GM19099 (cell line): ENCODE measurements around the gene S100A6.

Experiments
- POLR2A ChIP-seq: IDR thresholded peaks from 3 replicates; pipeline ENCODE4 v1.6.1; 2011; ENCODE audit warnings: low read depth; ENCODE audit not compliant: insufficient read length; ENCODE audit errors: extremely low read depth

S100A6 gene

DNA sequence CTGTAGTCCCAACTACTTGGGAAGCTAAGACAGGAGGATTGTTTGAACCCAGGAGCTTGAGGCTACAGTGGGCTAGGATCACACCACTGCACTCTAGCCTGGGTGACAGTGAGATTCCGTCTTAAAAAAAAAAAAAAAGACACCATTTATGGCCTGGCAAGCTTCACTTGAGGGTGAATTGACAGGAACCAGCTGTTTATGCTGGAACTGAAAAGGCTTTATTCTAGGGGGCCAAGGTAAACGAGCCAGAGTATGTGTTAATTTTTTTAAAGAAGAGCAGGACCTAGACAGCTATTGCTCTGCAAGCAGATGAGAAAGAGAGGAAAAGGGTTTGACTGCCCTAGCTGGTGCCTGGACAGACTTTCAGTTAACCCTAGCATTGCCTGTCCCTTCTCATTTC is 37.0 kb downstream of the S100A6 start:
- no peak for TF ChIP-seq POLR2A

DNA sequence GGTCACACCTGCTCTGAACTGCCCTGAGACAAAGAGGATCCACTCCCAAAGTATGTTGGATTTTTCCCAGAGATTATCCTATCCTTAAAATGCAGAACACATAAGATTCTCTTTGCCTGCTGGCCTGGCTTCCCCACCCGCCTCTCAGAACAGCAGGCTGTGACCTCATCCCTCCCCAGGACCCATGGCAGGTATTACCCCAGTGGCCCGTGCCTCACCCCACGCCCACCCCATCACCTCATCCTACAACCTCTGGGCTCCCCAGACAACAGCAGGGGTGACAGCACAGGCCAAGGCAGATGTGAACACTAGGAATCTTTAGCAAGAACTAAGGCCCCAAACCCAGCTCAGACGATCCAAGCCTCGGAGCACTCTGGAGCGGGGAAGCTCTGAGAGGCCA is 40.3 kb downstream of the S100A6 start:
- no peak for TF ChIP-seq POLR2A

DNA sequence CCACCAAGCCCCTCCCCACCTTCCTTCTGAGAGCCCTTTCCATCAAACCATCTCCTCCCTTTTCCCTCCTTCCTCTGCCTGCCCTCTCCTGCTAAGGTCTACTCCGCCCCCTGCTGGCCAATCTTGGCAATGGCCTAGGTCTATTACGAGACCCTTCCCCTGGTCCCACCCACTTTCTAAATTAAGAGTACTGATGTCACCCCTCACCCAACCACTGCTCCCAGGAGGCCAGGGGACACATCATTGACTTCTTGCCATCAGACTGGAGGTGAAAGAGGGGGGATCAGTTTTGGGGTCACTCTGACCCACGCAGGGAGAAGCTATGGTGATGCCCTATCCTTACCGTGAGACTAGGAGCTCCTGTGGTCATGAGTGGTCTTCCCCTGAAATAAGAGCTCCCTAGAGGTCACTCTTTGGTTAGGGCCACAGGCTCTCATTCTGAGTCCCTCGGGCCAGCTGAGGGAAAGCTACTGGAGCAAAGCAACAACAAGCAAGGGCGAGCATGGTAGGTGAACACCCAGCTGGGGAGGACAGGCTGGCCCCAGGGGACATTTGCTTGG is 40.7 kb downstream of the S100A6 start:
- TF ChIP-seq POLR2A = no peak

DNA sequence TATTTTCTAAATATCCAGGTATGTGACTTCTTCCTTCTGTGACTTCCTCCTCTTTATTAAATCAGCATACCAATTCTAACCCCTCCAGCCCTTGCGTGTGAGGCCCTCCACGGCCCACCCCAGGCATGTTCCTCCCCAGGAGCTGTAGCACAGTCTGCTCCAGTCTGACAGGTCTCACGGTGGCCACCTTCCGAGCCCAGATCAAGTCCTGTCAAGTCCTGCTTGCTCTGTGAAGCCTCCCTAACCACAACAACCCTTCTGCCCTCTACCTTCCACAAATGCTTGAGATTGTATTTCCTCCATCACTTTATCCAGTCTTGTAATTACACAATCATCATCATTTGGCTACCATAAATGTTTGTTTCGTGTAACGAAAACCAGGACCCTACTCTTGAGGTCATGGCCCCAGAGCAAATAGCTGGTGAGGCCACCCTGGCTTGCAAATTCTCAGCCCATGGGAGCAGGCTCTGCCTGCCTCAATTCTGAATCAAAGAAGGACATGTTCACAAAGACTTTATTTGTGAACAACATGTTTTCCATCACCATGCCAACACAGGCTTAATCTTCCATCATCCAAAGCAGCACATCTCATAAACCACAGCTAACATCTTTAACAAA is 42.3 kb downstream of the S100A6 start:
- TF ChIP-seq POLR2A = no peak

DNA sequence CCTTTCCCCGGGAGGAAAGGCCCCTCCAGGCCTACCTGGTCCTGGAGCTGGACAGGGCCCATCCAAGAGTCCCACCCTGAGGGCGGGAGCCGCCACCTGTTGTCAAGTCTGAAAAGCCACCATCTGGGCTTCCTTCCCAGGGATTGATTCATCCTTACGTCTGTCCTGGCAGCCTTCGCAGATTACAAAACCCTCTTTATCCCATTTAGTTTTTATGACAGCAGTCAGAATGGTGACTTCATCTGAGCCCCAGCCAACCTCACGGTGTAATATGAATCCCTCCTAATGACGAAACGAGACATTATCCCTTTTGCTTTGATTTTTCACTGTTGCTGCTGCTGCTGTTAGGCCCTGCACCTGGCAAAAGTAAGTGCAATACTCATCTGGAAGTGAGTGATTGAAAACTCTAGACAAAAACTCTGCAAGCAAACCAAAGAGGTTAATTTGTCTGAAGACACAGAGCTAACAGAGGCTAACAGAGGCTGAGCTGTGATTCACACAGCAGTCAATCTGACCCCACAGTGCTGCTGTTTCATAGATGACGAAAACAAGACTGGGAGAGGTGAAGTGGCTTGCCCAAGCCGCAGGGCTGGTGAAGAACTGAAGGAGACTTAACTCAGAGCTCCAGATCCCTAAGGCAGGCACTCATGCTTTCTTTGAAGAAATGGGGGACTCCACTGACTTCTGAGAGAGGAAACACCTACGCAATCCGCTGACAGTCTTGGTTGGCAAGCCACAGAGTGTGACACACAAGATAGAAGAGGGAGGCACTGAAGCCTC is 45.3 kb downstream of the S100A6 start:
- TF ChIP-seq POLR2A = no peak

DNA sequence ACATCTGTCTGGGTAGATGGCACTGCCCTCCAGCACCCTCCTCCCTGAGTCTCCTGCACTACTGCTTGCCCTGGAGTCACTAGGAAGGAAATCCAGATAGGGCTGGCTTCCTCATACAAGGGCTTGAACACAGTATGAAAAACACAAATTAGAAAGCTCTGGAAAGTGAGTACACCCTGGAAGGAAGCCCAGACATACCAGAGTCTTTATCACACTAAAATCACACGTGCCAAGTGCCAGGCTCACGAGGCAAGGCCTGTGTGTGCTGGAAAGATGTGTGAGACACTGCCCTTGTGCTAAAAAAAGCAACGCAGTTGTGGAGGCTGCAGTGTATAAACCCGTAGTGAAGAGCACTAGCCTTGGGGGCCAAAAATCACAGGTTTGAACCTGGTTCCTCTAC is 47.1 kb downstream of the S100A6 start:
- no peak for TF ChIP-seq POLR2A

DNA sequence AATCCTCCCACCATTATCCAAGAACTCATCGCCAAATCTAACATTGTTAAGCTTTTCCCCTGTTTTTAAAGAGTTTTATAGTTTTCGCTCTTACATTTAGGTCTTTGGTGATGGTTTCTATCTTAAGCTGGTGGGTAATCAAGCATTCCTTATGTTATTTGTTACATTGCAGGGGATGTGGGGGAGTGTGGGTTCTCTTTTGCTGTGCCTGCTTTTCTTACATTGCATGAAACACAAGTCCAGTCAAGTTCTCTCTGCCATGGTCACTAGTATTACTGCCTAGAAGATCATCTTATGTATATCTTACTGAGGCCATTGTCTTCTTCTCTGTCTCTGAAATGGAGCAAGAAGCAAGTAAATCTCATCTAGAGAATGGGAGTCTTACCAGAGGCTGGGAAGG is 48.1 kb downstream of the S100A6 start:
- TF ChIP-seq POLR2A = no peak

DNA sequence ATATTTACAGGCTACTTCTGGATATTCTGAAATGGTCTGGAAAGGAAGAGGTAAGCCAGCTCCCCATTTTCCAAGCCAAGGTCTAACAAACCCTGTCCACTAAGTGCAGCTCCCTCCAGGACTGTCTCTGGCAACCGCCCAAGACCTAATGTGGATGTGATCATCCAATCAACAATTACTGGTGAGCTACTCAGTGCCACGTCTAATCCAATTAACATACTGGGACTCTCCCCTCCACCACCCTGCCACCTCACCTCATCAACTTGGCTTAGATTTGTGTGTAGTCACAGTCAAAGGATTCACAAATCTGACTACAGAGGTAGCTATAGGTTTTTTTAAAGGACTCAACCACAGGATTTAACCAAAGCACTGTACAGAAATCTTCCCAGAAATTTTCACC is 49.9 kb downstream of the S100A6 start:
- TF ChIP-seq POLR2A = no peak
